ENCODE data around the gene TRIM59. TPM values are rescaled to one million over a fixed set of nuclear protein-coding genes. Genes with fewer than 3 reads are reported as not detected.

The TRIM59 gene
- total RNA-seq, 1 experiment from 2014 or later: 25.3 TPM

- no TSS peak for BruUV-seq (replicated peaks)
- intact Hi-C loops (cut with micrococcal nuclease): loop anchor here (2.0 kb wide), 1 partner anchor 35 kb away; no protein-coding TSS in a partner anchor
- Histone ChIP-seq H3F3A (ENCODE audit: low read length, unreplicated experiment) (no peaks in the 10 kb centered on the region), H3K4me3 (ENCODE audit: low read length) (no peak overlapping the region), H2AFZ (ENCODE audit: low read length) (peak overlapping the region; percentile 54), H3K27me3 (ENCODE audit: low read length) (no peaks in the 10 kb centered on the region), H3K36me3 (ENCODE audit: low read depth, low read length) (no peaks in the 10 kb centered on the region), H3K4me2 (ENCODE audit: low read length) (no peak overlapping the region; the same call in 1 of the 2 replicates), H4K20me1 (ENCODE audit: low read length) (0 out of 2 replicates have a peak, but pooled peaks cover 9% of the 10 kb centered on the region), H3K9me3 (ENCODE audit: low read length) (no peaks in the 10 kb centered on the region), H3K4me1 (ENCODE audit: insufficient read depth, low read length) (peaks cover 33% of the 10 kb centered on the region), H3K79me2 (ENCODE audit: low read length) (peaks cover 27% of the 10 kb centered on the region), H3K9ac (ENCODE audit: low read length) (no peak overlapping the region), H3K9me2 (replicated peaks; ENCODE audit: low read length) (no peaks in the 10 kb centered on the region), H3K27ac (ENCODE audit: low read length) (no peak overlapping the region)
- ChIA-PET CTCF (no interaction called here), POLR2A (ENCODE audit: unreplicated experiment) (interaction anchor here (0.6 to 0.7 kb wide), 2 partner anchors 51 to 301 kb away, joined by 3 to 5 read pairs; no protein-coding TSS in a partner anchor)
- no peak for ATAC-seq
- TF ChIP-seq CTCF (conservative IDR thresholded peaks at IDR 0.05; ENCODE audit: low read depth, low read length) (no peak), EZH2 (IDR thresholded peaks at IDR 0.05; ENCODE audit: low read length, unreplicated experiment) (no peak), EZH2phosphoT487 (IDR thresholded peaks at IDR 0.05; ENCODE audit: borderline replicate concordance, low read length) (no peak)
- DNase-seq: peak; percentile 45
Observed at GRCh38 chr3:160451602-160452001, 2.0 kb upstream of the TRIM59 start.

GRCh38 chr3:160450846-160451245 is 1.3 kb upstream of the TRIM59 start:
- intact Hi-C loops (cut with micrococcal nuclease): loop anchor here (2.0 kb wide), 1 partner anchor 36 kb away; no protein-coding TSS in a partner anchor
- 0 out of 2 replicates have a peak, but pooled peaks cover 9% of the 10 kb centered on the region for H4K20me1 ChIP-seq (ENCODE audit: low read length)
- peaks cover 3% of the 10 kb centered on the region; the same call in 1 of the 2 replicates for H3K36me3 ChIP-seq (ENCODE audit: low read depth, low read length)
- H3F3A ChIP-seq (ENCODE audit: low read length, unreplicated experiment): no peaks in the 10 kb centered on the region
- H3K9ac ChIP-seq (ENCODE audit: low read length): no peak overlapping the region
- H3K27ac ChIP-seq (ENCODE audit: low read length): no peak overlapping the region
- no TSS peak for BruUV-seq (replicated peaks)
- no peaks in the 10 kb centered on the region for H3K27me3 ChIP-seq (ENCODE audit: low read length)
- DNase-seq: peak; percentile 60
- no peak for ATAC-seq
- H3K4me1 ChIP-seq (ENCODE audit: insufficient read depth, low read length): peaks cover 40% of the 10 kb centered on the region
- H3K9me3 ChIP-seq (ENCODE audit: low read length): no peaks in the 10 kb centered on the region
- peaks cover 34% of the 10 kb centered on the region for H3K79me2 ChIP-seq (ENCODE audit: low read length)
- H3K4me2 ChIP-seq (ENCODE audit: low read length): no peak overlapping the region
- H3K9me2 ChIP-seq (replicated peaks; ENCODE audit: low read length): no peaks in the 10 kb centered on the region
- H2AFZ ChIP-seq (ENCODE audit: low read length): no peak overlapping the region
- ChIA-PET CTCF (no interaction called here), POLR2A (ENCODE audit: unreplicated experiment) (no interaction called here)
- H3K4me3 ChIP-seq (ENCODE audit: low read length): no peak overlapping the region
- TF ChIP-seq EZH2 (IDR thresholded peaks at IDR 0.05; ENCODE audit: low read length, unreplicated experiment): no peak
- no peak for TF ChIP-seq CTCF (conservative IDR thresholded peaks at IDR 0.05; ENCODE audit: low read depth, low read length)
- no peak for TF ChIP-seq EZH2phosphoT487 (IDR thresholded peaks at IDR 0.05; ENCODE audit: borderline replicate concordance, low read length)

Data from PC-3 (cell line).